Fibroblast of skin of abdomen (primary cell): ENCODE measurements around the gene DERL2. TPM values are rescaled to one million over a fixed set of nuclear protein-coding genes. Genes with fewer than 3 reads are reported as not detected.
A peak's percentile ranks its signal among the peaks of the same experiment; 100 is the strongest.

ENCODE experiments used
- DNase-seq: peaks from one replicate; pipeline ENCODE4 v3.0.0-alpha.2; 2013
- polyA plus RNA-seq, 2 experiments: library from polyadenylated mRNA; unstranded; fragments of 120-200 nt; gene quantifications; one replicate each; pipeline ENCODE4 v1.2.1, GENCODE V29; 2013; ENCODE audit not compliant: insufficient read length in 2 of 2

The DERL2 gene
- 75.6 TPM for polyA plus RNA-seq (2013, experiment 1 of 2; ENCODE audit: insufficient read length)
- 74.9 TPM for polyA plus RNA-seq (2013, experiment 2 of 2; ENCODE audit: insufficient read length)

DNA sequence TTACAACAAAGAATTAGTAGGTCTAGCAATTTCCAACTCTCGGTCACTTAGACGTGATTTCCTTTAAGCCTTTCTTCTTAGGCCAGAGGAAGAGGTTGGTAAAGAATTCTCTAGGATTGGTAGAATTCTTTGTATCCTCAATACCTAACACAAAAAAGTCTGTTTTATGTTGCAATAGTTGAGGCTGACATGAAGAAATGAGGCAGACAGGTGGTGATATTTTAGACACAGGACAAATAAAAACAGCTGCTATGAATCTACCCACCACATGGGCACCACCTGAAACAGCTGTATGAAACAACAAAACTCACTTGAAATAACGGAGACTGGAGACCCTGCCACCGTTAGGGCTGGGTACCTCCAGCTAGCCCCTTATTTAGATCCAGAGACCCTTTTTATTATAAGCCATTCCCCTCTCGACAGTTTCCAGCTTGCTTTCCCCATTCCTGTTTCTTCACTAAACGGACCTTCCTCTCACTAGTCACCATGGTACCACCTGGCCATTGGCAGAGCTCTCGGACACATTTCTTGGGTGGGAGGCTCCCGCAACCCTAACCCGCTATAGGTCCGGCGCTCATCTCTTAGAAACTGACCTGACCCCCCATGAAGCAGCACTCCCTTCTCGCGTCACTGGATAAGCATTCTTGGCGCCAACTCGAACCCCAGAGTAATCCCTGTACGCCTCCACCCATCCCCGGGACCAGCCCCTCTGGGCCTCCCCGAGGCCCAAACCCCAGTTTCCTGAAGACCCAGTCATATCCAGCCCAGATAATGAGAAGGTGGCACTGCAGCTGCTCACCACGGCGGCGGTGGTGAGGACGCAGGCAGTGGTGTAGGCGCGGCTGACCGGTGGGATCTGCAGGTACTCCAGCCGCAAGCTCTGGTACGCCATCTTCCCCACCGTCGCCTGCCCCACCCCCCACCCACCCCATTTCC lies at the start of gene DERL2:
DERL2 (minus strand) TSS at position 909 of the 936 bp plus-strand sequence; CDS start at position 892, 17 bp downstream.
- peak; percentile 41 for DNase-seq

- DNase-seq = no peak
Observed at GRCh38 chr17:5535436-5535835, 49.5 kb upstream of the DERL2 start.

GRCh38 chr17:5533486-5534315 lies 47.7 kb upstream of the DERL2 start:
- DNase-seq = no peak

GRCh38 chr17:5532581-5532980 lies 46.6 kb upstream of the DERL2 start:
- no peak for DNase-seq

DNA sequence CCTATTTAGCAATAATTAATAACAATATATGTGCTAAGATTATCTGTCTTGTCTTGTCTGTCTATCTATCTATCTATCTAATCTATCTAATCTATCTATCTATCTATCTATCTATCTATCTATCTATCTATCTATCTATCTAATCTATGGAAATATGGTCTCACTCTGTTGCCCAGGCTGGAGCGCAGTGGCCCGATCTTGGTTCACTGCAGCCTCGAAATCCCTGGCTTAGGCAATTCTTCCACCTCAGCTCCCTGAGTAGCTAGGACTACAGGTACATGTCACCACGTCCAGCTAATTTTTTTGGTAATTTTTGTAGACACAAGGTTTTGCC lies 45.1 kb upstream of the DERL2 start:
- DNase-seq = no peak

DNA sequence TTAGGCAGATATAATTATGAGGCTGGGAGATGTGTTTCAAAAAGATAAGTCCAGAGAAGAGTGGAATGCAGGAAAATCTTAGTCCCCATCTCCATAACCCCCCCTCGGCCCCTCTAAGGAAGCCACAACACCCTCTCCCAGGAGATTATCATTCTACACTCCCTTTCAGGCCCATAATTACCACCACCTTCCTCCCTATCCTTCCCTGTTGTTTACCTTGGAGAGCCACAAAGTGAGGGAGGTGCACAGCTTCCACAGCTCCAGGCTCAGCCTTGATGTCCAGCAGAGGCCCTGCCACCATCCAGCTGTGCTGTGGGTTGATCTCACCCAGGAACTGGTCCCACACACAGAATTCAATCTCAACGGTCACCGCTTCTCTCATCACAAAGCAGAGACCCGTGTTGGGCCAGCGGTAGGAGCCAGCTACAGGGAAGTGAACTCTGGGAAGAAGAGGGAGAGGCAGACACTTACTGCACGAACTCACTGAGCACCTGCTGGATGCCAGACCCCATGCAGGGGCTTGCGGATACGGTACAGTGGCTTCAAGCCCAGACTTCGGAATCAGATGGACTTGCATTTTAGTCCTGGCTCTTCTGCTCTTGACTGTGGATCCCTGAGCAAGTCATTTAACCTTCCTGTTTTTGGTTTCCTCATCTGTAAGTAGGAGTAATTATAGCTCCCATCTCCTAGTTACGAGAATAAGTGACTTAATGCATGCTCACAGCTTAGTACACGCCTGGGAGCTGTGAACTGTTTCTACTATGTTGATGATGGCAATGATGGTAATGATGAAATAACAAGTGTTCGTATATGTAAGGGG lies 44.5 kb upstream of the DERL2 start:
- DNase-seq = no peak

GRCh38 chr17:5527601-5528250 lies 41.7 kb upstream of the DERL2 start:
- no peak for DNase-seq

- DNase-seq = peak; percentile 98
Observed at GRCh38 chr17:5526821-5527598, 41.0 kb upstream of the DERL2 start.

- DNase-seq = no peak
Observed at GRCh38 chr17:5523249-5523648, 37.3 kb upstream of the DERL2 start.

DNA sequence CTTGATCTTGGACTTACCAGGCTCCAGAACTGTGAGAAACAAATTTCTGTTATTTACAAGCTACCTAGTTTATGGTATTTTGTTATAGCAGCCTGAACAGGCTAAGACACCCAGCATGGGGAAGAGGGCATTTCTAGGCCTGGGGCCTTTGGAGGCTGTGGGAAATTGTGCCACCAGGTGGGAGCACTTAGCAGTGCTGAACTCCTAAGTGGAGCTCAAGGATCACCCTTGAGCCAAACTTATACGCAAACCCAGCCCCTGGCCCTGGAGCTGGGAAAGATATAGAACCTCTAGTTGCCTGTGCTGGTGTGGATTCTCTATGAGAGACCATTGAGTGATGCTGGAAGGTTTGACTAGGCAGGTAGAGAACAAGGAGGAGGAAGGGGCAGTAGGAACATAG lies 36.5 kb upstream of the DERL2 start:
- DNase-seq = no peak

GRCh38 chr17:5516060-5516792 lies 30.2 kb upstream of the DERL2 start:
- DNase-seq = peak; percentile 97

DNA sequence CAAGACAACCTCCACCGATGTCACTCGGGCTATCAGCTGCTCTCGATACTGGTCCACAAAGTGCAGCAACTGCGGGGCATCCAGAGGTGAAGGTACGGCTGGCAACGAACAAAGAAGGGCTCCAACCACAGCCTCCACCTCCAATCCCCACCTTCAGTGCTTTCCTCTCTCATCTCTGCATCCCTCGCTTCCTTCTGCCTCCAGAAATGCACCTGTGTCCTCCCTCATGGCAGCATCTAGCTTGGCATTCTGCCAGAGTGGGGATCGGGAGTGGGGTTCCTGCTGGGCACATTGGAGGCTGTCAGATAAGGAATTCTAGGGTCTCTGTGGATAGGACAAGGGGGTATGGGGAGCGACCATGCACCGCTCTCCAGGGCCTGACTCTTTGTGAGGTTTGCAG lies 29.0 kb upstream of the DERL2 start:
- no peak for DNase-seq

DNA sequence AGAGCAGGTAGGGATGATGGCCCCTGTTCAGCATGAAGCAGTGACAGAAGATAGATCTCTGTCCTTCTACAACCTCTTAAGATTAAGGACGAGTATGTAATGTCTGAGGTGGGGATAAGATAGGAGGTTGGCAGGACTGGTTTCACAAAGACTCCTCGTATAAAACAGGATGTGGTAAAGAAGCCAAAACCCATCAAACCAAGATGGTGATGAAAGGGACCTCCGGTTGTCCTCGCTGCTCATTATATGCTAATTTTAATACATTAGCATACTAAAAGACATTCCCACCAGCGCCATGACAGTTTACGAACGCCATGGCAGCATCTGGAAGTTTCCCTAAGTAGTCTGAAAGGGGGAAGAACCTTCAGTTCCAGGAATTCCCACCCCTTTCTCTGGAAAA lies 27.6 kb upstream of the DERL2 start:
- no peak for DNase-seq

DNA sequence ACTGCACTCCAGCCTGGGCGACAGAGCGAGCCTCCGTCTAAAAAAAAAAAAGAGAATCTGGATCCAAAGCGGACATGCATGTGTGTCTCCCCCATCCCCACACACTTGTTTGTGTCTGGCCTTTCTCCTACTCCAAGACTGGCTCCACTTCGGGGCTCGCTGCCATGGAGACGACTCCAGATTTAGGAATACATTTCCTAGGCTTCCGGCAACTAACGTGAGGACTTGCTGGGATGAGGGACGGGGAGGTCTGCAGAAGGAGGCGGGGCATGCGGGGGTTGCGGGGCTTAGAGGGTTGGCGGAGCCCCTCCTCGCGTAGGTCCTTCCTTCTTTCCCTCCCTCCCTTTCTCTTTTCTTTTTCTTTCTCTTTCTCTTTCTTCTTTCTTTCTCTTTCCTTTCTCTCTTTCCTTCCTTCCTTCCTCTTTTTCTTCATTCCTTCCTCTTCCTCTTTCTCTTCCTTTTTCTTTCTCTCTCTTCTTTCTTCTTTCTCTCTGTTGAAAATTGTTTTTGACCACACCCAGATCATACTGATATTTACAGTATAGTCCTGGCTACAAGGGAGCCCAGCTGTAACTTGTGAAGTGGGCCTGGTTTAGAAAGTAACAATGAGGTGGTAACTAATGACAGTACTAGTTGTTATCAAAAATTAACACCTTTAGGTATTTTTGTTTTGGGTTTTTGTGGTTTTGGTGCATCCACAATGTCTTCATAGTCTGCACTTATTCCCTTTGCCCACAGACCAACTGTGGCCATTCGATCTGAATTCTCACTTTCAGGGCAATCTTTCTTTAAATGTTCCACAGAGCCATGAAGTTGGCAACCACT lies 25.6 kb upstream of the DERL2 start:
- peak; percentile 63 for DNase-seq

DNA sequence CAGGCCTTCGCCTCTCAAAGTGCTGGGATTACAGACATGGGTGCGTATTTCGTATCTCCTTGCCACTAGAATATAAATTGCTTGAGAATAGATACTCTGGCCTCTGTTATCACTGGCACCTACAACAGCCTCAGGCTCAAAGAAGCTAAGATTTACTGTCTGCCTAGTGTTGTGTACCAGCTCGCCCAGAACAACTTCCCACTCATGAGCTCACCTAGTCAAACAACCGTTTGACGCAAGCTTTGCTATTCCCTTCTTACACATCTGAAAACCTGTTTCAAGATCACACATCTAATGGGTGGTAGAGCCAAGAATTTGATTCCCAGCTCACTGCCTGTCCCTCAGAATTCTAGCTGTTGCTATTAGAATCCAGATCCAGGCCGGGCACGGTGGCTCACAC lies 24.8 kb upstream of the DERL2 start:
- DNase-seq = no peak

- peak; percentile 57 for DNase-seq
Observed at GRCh38 chr17:5509482-5509881, 23.5 kb upstream of the DERL2 start.

DNA sequence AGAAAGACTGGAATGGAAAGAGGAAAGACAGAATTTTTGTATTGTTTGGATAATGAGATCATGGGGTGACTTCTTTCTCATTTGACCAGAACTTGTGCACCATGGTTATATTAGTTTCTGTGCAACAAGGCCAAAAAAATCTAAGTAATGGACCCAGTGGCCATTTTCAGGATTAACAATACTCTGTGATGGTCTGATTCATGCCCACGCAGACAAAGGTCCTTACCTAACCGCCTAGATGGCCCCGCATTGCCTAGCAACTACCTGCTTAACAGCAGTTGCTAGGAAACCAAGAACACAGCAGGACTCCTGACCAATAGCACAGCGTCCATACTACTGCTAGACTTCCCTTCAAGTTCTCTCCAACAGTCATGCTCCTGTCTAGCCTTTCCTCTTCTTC lies 22.8 kb upstream of the DERL2 start:
- DNase-seq = peak; percentile 35

DNA sequence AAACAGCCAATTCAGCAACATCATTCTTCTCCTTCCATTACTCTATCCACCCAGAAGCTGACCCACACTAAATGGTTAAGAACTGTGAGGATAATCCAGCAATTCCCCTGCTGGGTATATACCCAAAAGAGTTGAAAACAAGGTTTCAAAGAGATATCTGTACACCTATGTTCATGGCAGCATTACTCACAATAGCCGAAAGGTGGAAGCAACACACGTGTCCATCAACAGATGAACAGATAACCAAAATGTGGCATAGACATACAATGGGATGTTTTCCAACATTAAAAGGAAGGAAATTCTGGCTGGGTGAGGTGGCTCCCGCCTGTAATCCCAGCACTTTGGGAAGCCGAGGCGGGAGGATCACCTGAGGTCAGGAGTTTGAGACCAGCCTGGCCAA lies 20.3 kb upstream of the DERL2 start:
- no peak for DNase-seq

DNA sequence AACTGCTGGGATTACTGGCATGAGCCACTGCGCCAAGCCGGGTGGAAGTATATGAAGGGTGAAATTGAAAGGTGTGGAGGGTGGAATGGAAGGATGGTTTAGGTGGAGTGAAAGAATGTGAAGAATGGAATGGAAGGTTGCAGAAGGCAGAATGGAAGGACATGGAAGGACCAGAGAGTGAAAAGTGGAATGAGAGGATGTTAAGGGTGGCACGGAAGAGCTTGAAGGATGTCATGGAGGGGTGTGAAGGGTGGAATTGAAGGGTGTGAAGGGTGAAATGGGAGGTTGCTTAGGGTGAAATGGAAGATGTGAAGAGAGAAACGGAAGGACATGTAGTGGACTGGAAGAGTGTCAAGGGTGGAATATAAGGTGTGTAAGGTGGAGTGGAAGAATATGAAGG lies 16.6 kb upstream of the DERL2 start:
- no peak for DNase-seq

- no peak for DNase-seq
Observed at GRCh38 chr17:5501685-5502084, 15.7 kb upstream of the DERL2 start.
